ENCODE results near the gene SRP68. TPM values are rescaled to one million over a fixed set of nuclear protein-coding genes. Genes with fewer than 3 reads are reported as not detected.
A peak's percentile ranks its signal among the peaks of the same experiment; 100 is the strongest.

SRP68 gene
- total RNA-seq, 1 donor from 2014 or later = 76.1 TPM

GRCh38 chr17:76002100-76002499, 70.2 kb downstream of the SRP68 start:
- no peaks in the 10 kb centered on the region for H3K9me3 Mint-ChIP-seq
- no peak overlapping the region for H3K27ac Mint-ChIP-seq
- no peak for DNase-seq
- no peak overlapping the region for H3K4me3 Mint-ChIP-seq
- ATAC-seq (ENCODE audit: low read depth) = no peak
- H3K36me3 Mint-ChIP-seq (ENCODE audit: low read depth) = peaks cover 13% of the 10 kb centered on the region
- TF ChIP-seq CTCF (IDR thresholded peaks at IDR 0.05) = no peak
- intact Hi-C loops (cut with micrococcal nuclease) = no loop called here
- POLR2A ChIA-PET = interaction anchor here (1.0 kb wide), 1 partner anchor 24 kb away, joined by 3 read pairs; the partner anchor contains the start of genes ACOX1 and TEN1
- no peaks in the 10 kb centered on the region for H3K27me3 Mint-ChIP-seq
- H3K4me1 Mint-ChIP-seq = peaks cover 7% of the 10 kb centered on the region
- CTCF ChIA-PET = interaction anchor here (1.3 to 5.0 kb wide), 4 partner anchors 12 to 175 kb away, joined by 4 to 47 read pairs (median 8); partner anchors contain the start of gene MRPL38

GRCh38 chr17:76000755-76001521, 71.4 kb downstream of the SRP68 start, which contains the start of gene CDK3:
Gene CDK3, plus strand, starts transcription at chr17:76000855. Its CDS starts 571 bp downstream, at chr17:76001426.
- H3K27me3 Mint-ChIP-seq = no peaks in the 10 kb centered on the region
- peaks cover 15% of the 10 kb centered on the region for H3K36me3 Mint-ChIP-seq (ENCODE audit: low read depth)
- DNase-seq = no peak
- POLR2A ChIA-PET = no interaction called here
- no peaks in the 10 kb centered on the region for H3K9me3 Mint-ChIP-seq
- CTCF ChIA-PET = interaction anchor here (0.9 to 4.4 kb wide), 4 partner anchors 11 to 35 kb away, joined by 3 to 12 read pairs (median 6); no protein-coding TSS in a partner anchor
- no peak for TF ChIP-seq CTCF (IDR thresholded peaks at IDR 0.05)
- no peak for ATAC-seq (ENCODE audit: low read depth)
- H3K27ac Mint-ChIP-seq = no peak within 1 kb of the TSS
- peaks cover 14% of the 10 kb centered on the region for H3K4me1 Mint-ChIP-seq
- intact Hi-C loops (cut with micrococcal nuclease) = no loop called here
- no peak within 1 kb of the TSS for H3K4me3 Mint-ChIP-seq

GRCh38 chr17:76000016-76000754, 72.1 kb downstream of the SRP68 start:
- no peaks in the 10 kb centered on the region for H3K9me3 Mint-ChIP-seq
- ChIA-PET POLR2A (no interaction called here), CTCF (interaction anchor here (1.3 to 2.5 kb wide), 3 partner anchors 10 to 14 kb away, joined by 3 to 9 read pairs (median 6); no protein-coding TSS in a partner anchor)
- DNase-seq (peak; percentile 50), ATAC-seq (ENCODE audit: low read depth) (peak; percentile 78)
- TF ChIP-seq CTCF (IDR thresholded peaks at IDR 0.05) = peak; percentile 49
- H3K36me3 Mint-ChIP-seq (ENCODE audit: low read depth) = peaks cover 19% of the 10 kb centered on the region
- intact Hi-C loops (cut with micrococcal nuclease) = no loop called here
- H3K4me3 Mint-ChIP-seq = no peak overlapping the region
- no peaks in the 10 kb centered on the region for H3K27me3 Mint-ChIP-seq
- H3K27ac Mint-ChIP-seq = no peak overlapping the region
- H3K4me1 Mint-ChIP-seq = peaks cover 14% of the 10 kb centered on the region

- ChIA-PET POLR2A (interaction anchor here (0.7 to 1.1 kb wide), 3 partner anchors 83 to 96 kb away, joined by 5 read pairs; no protein-coding TSS in a partner anchor), CTCF (interaction anchor here (2.2 to 2.5 kb wide), 2 partner anchors 12 to 16 kb away, joined by 6 to 9 read pairs; no protein-coding TSS in a partner anchor)
- no peak for TF ChIP-seq CTCF (IDR thresholded peaks at IDR 0.05)
- Mint-ChIP-seq H3K4me3 (no peak overlapping the region), H3K4me1 (peaks cover 14% of the 10 kb centered on the region), H3K27me3 (no peaks in the 10 kb centered on the region), H3K36me3 (ENCODE audit: low read depth) (peaks cover 22% of the 10 kb centered on the region), H3K27ac (no peak overlapping the region), H3K9me3 (no peaks in the 10 kb centered on the region)
- no peak for DNase-seq
- ATAC-seq (ENCODE audit: low read depth) = no peak
- intact Hi-C loops (cut with micrococcal nuclease) = no loop called here
These were observed 74.0 kb downstream of the SRP68 start for GRCh38 chr17:75998327-75998795.

Data from activated B cell treated with CpG ODN at 0.5 μM for 24 hours (primary cell).